Measurements from ENCODE around the gene SLC38A7. TPM values are rescaled to one million over a fixed set of nuclear protein-coding genes. Genes with fewer than 3 reads are reported as not detected.
A peak's percentile ranks its signal among the peaks of the same experiment; 100 is the strongest.

Gene SLC38A7
- total and polyA plus RNA-seq, 2 of the 13 experiments (the other 11 are each of a cell fraction or from before 2014, with no cell fraction given), result 13.2 to 14.1 TPM

- TF ChIP-seq ZNF33A (CRISPR knock-in tag; IDR thresholded peaks at IDR 0.05; ENCODE audit: borderline replicate concordance), result no peak
- no peak for TF ChIP-seq CSRNP2 (CRISPR knock-in tag; conservative IDR thresholded peaks at IDR 0.05; ENCODE audit: low read depth)
- no peak for TF ChIP-seq ARID5B (CRISPR knock-in tag; IDR thresholded peaks at IDR 0.05)
- no peak for TF ChIP-seq PRPF4 (IDR thresholded peaks at IDR 0.05; ENCODE audit: low read depth, low read length, poor library complexity, severe bottlenecking)
- no peak for TF ChIP-seq HMGXB4 (CRISPR knock-in tag; IDR thresholded peaks at IDR 0.05; ENCODE audit: borderline replicate concordance in 1 of 2, low read depth in 1 of 2)
- TF ChIP-seq ZNF350 (CRISPR knock-in tag; IDR thresholded peaks at IDR 0.05; ENCODE audit: borderline replicate concordance, low read depth), result 0 out of 2 replicates have a peak, but pooled peaks have one; percentile 42
- TF ChIP-seq DZIP1 (CRISPR knock-in tag; IDR thresholded peaks at IDR 0.05), result no peak
- TF ChIP-seq NR0B2 (CRISPR knock-in tag; IDR thresholded peaks at IDR 0.05), result no peak
- TF ChIP-seq MLX (CRISPR knock-in tag; IDR thresholded peaks at IDR 0.05), result no peak
- no peak for TF ChIP-seq ZNF431 (CRISPR knock-in tag; IDR thresholded peaks at IDR 0.05; ENCODE audit: borderline replicate concordance, low read depth)
- TF ChIP-seq ZNF510 (CRISPR knock-in tag; IDR thresholded peaks at IDR 0.05; ENCODE audit: low read depth), result peak; percentile 68; the same call in 1 of the 2 replicates
Measured at GRCh38 chr16:58654560-58655214, 29.9 kb downstream of the SLC38A7 start (continued).

Measured in HepG2 (cell line).